ENCODE results near the gene SPRN. TPM values are rescaled to one million over a fixed set of nuclear protein-coding genes. Genes with fewer than 3 reads are reported as not detected.

The SPRN gene
- total and polyA plus RNA-seq, 2 of the 4 experiments (the other 2 are of a cell fraction): 0.36 to 2.3 TPM

- Histone ChIP-seq H3K27me3 (ENCODE audit: control insufficient read depth, insufficient read depth, low read length) (no peaks in the 10 kb centered on the region), H4K8ac (ENCODE audit: low read depth in 2 of 2, low read length in 2 of 2) (no peak overlapping the region), H2BK120ac (ENCODE audit: low read depth, low read length) (no peak overlapping the region), H3K9ac (ENCODE audit: low read depth, low read length) (no peak overlapping the region), H4K5ac (ENCODE audit: low read depth, low read length) (no peak overlapping the region), H2AFZ (replicated peaks; ENCODE audit: low read length, poor library complexity) (no peak overlapping the region), H4K91ac (ENCODE audit: insufficient read depth, low read depth, low read length) (no peak overlapping the region), H2AK9ac (replicated peaks; ENCODE audit: low read depth, low read length, poor library complexity) (no peak overlapping the region), H3K79me1 (ENCODE audit: low read depth in 1 of 2, low read length in 2 of 2) (no peaks in the 10 kb centered on the region), H3K4me3 (ENCODE audit: insufficient read depth, low read depth, low read length) (no peak overlapping the region), H3K18ac (ENCODE audit: low read depth, low read length) (no peak overlapping the region), H3K9me3 (ENCODE audit: control insufficient read depth, insufficient read depth, low read length) (no peaks in the 10 kb centered on the region), H2BK15ac (ENCODE audit: low read depth, low read length) (no peak overlapping the region), H3K14ac (replicated peaks; ENCODE audit: low read depth, low read length) (no peak overlapping the region), H3K27ac (ENCODE audit: insufficient read depth, low read length) (no peak overlapping the region), H3K9me1 (ENCODE audit: insufficient read depth, low read length) (no peaks in the 10 kb centered on the region), H3K4ac (ENCODE audit: low read depth, low read length) (no peak overlapping the region), H3K36me3 (ENCODE audit: control insufficient read depth, insufficient read depth, low read length) (no peaks in the 10 kb centered on the region), H2AK5ac (ENCODE audit: low read depth, low read length) (no peak overlapping the region), H3K4me1 (ENCODE audit: control insufficient read depth, insufficient read depth, low read length) (no peaks in the 10 kb centered on the region), H2BK5ac (ENCODE audit: low read depth, low read length, poor library complexity, severe bottlenecking) (no peak overlapping the region), H3K23ac (ENCODE audit: low read depth, low read length) (no peak overlapping the region), H2BK20ac (ENCODE audit: low read depth, low read length) (no peak overlapping the region), H3K4me2 (ENCODE audit: low read depth, low read length) (no peak overlapping the region), H4K20me1 (ENCODE audit: insufficient read depth, low read length) (no peaks in the 10 kb centered on the region), H3K56ac (ENCODE audit: extremely low read depth, insufficient read depth, low read length) (no peak overlapping the region)
- intact Hi-C loops (cut with micrococcal nuclease): no loop called here
- BruUV-seq (replicated peaks): no TSS peak
- ATAC-seq (ENCODE audit: low read depth): no peak
- in situ Hi-C loops (cut with MboI; ENCODE audit: low sequenced_read_pairs): no loop called here
- ChIA-PET CTCF (no interaction called here), POLR2A (ENCODE audit: unreplicated experiment) (no interaction called here)
- DNase-seq: peak; percentile 8
- TF ChIP-seq BHLHE40 (IDR thresholded peaks at IDR 0.05; ENCODE audit: low read depth, low read length) (no peak), MAFK (IDR thresholded peaks at IDR 0.05; ENCODE audit: low read depth, low read length) (no peak), USF2 (IDR thresholded peaks at IDR 0.05; ENCODE audit: low read depth, low read length) (no peak), MXI1 (IDR thresholded peaks at IDR 0.05; ENCODE audit: borderline replicate concordance, low read depth, low read length) (no peak), POLR2A (IDR thresholded peaks at IDR 0.05; ENCODE audit: low read depth, low read length) (no peak), SMC3 (IDR thresholded peaks at IDR 0.05; ENCODE audit: low read depth, low read length) (no peak), NFE2L2 (IDR thresholded peaks at IDR 0.05; ENCODE audit: low read depth, low read length) (no peak), MAZ (IDR thresholded peaks at IDR 0.05; ENCODE audit: borderline replicate concordance, low read depth, low read length) (no peak), RCOR1 (IDR thresholded peaks at IDR 0.05; ENCODE audit: insufficient replicate concordance, low read length) (no peak)
- dilution Hi-C loops (cut with HindIII; ENCODE audit: low sequenced_read_pairs, unreplicated experiment): no loop called here
- WGBS, 2 experiments (ENCODE audit: extremely low coverage in 2 of 2, insufficient read length in 1 of 2): 86% methylated on average over 8 of the region's 21 CpGs; no CpG with 5 or more reads in 1 of the 2 experiments
Observed at GRCh38 chr10:133458710-133459453, 34.5 kb upstream of the SPRN start.

Data from IMR-90 (cell line).